ENCODE results near the gene FGF18.

FGF18 gene

GRCh38 chr5:171424726-171425125, 5.3 kb downstream of the FGF18 start:
- DNase-seq = no peak

- no peak for DNase-seq
Measured at GRCh38 chr5:171425596-171426244, 6.3 kb downstream of the FGF18 start.

GRCh38 chr5:171426266-171426665, 6.8 kb downstream of the FGF18 start:
- DNase-seq = no peak

GRCh38 chr5:171426680-171427079, 7.2 kb downstream of the FGF18 start:
- DNase-seq = no peak

- DNase-seq = peak; percentile 55
Measured at GRCh38 chr5:171427318-171428167, 8.1 kb downstream of the FGF18 start.

GRCh38 chr5:171428168-171428696, 8.8 kb downstream of the FGF18 start:
- DNase-seq = no peak

- DNase-seq = no peak
Measured at GRCh38 chr5:171428809-171429542, 9.5 kb downstream of the FGF18 start.

- no peak for DNase-seq
Measured at GRCh38 chr5:171429543-171429910, 10.1 kb downstream of the FGF18 start.

- DNase-seq = no peak
Measured at GRCh38 chr5:171431251-171431777, 11.9 kb downstream of the FGF18 start.

GRCh38 chr5:171432076-171432475, 12.6 kb downstream of the FGF18 start:
- DNase-seq = no peak

- DNase-seq = no peak
Measured at GRCh38 chr5:171432583-171433351, 13.3 kb downstream of the FGF18 start.

GRCh38 chr5:171433352-171433698, 13.9 kb downstream of the FGF18 start:
- no peak for DNase-seq

- no peak for DNase-seq
Measured at GRCh38 chr5:171433982-171434676, 14.7 kb downstream of the FGF18 start.

- DNase-seq = no peak
Measured at GRCh38 chr5:171434874-171435273, 15.4 kb downstream of the FGF18 start.

- no peak for DNase-seq
Measured at GRCh38 chr5:171435908-171436307, 16.5 kb downstream of the FGF18 start.

- DNase-seq = no peak
Measured at GRCh38 chr5:171436804-171437285, 17.4 kb downstream of the FGF18 start.

GRCh38 chr5:171437286-171437821, 17.9 kb downstream of the FGF18 start:
- no peak for DNase-seq

GRCh38 chr5:171438738-171439137, 19.3 kb downstream of the FGF18 start:
- no peak for DNase-seq

GRCh38 chr5:171441246-171441791, 21.9 kb downstream of the FGF18 start:
- peak; percentile 53 for DNase-seq

- no peak for DNase-seq
Measured at GRCh38 chr5:171442287-171443042, 23.0 kb downstream of the FGF18 start.
